HG03060 (cell line): Measurements from ENCODE around the gene HNRNPUL1.
A peak's percentile ranks its signal among the peaks of the same experiment; 100 is the strongest.
"Not testable (repeated sequence)": the region's sequence is repeated elsewhere in the genome, so short reads cannot be mapped to it uniquely, and the experiment has no call there.

ENCODE experiments used
- ATAC-seq: cut with Tn5 transposase; IDR thresholded peaks from one replicate; pipeline ENCODE4 v1.9.1; 2021; ENCODE audit warnings: low read depth, moderate number of reproducible peaks; ENCODE audit not compliant: unreplicated experiment

Gene HNRNPUL1

DNA sequence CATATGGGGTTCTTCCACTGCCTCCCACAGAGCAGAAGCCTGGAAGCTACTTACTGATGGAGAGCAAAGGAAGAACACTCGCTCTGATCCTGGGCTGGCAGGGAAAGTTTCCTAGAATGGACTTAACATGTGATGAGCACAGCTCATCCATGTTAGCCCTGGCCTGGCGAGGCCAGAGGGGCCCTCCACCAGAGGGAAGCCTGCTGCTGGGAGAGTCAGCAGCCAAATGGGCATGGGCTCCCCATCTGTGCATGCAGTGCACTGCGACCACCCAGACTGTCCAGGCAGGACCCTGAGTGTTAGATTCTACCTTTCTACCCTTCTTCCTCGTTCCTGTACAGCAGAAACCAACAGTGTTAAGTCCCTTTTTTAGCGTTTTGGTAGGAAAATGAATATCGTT lies 8.9 kb downstream of the HNRNPUL1 start:
- ATAC-seq, result no peak

DNA sequence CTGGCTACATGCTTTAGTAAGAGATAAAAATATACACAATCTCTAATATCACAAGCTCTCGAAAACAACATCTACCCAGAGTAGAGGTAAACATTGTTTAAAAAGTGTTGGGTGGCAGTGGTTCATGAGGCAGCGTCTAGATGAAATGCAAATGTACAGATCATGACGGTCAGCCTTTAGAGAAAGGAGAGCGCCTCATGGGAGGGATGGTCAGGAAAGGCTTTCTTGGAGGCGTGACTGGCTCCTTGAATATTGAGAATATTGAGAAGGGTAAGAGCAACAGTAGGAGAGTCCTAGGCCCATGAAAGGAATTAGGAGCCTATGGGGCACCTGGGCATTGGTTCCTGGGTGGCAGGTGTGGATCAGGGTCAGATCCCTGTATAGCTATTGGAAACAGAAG lies 10.6 kb downstream of the HNRNPUL1 start:
- ATAC-seq, result no peak

DNA sequence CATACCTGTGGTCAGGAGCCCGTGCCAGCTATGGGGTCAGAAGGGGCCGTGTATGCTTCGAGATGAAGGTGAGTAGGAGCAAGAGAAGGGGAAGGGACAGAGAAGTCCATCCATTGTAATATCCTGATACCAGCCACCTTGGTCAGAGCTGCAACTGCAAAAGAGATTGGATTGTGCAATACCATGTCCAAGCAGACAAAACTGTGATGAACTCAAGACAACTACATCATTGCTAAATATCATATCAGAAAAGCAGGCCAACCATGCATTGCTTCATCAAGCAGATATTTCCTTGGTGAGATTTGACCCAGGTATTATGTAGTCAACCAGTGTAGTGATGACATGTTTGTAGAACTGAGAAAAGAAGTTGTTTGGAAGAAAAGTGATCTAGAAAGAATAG lies 12.1 kb downstream of the HNRNPUL1 start:
- ATAC-seq, result no peak

DNA sequence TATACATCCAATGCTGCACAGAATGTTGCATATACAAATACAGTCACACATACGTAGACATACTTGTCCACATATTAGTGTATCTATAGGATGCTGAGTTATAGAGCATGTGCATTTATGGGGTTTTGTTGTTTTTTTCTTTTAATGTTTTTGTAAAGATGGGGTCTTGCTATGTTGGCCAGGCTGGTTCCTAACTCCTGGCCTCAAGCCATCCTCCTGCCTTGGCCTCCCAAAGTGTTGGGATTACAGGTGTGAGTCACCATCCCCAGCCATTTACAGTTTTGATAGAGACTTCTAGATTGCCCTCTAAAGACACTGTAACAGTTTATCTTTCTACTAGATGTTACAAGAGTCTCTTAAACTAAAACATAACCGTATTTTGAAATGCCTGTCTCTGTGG lies 14.3 kb downstream of the HNRNPUL1 start:
- ATAC-seq, result no peak

- no peak for ATAC-seq
Observed at GRCh38 chr19:41288673-41289530, 24.7 kb downstream of the HNRNPUL1 start.

DNA sequence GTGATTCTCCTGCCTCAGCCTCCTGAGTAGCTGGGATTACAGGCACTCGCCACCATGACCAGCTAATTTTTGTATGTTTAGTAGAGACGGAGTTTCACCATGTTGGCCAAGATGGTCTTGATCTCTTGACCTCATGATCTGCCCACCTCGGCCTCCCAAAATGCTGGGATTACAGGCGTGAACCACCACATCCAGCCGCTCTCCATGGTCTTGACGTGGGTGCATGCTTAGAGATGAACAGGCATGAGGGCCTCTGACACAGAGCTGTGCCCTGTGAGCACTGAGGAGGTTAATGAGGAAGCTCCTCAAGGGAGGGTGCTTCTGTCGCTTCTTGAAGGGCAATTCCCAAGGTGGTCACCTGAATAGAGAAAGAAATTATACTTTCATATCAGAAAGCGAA lies 25.6 kb downstream of the HNRNPUL1 start:
- not testable (repeated sequence) for ATAC-seq

GRCh38 chr19:41294393-41294792 lies 30.2 kb downstream of the HNRNPUL1 start:
- ATAC-seq, result no peak

- ATAC-seq, result no peak
Observed at GRCh38 chr19:41295499-41295898, 31.3 kb downstream of the HNRNPUL1 start.

- no peak for ATAC-seq
Observed at GRCh38 chr19:41296433-41296871, 32.3 kb downstream of the HNRNPUL1 start.

DNA sequence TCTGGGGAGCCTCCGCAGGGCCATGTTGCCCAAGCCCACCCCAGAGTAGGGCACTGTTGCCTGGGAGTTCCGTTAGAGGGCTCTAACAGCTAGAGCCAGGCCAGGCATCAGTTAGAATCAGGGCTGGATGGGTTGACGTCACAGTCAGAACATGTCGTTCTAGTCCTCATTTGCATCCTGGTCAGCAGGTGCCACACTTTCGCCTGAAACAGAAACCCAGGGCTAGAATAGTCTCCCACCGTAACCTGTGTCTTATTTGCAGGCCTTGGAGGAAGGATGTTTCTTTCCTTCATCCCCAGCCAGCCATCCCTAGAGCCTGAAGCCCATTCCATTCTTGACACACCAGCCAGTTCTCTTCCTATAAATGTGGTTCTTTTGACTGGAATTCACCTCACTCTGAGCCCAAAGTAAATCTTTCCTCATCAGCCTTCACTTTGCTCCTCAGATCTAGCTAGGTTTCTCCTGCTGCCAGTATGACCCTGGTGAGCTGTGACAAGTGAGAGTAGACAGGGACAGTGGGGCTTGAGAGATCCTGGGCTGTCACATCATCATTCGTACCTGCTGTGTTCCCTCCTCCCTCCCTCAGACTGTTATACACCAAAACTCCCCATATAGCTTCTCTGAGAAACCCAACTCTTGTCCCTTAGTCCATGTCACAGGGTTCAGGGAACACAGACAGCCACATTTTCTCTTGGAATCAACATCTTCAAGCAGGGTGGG lies 33.6 kb downstream of the HNRNPUL1 start:
- peak; percentile 60 for ATAC-seq

DNA sequence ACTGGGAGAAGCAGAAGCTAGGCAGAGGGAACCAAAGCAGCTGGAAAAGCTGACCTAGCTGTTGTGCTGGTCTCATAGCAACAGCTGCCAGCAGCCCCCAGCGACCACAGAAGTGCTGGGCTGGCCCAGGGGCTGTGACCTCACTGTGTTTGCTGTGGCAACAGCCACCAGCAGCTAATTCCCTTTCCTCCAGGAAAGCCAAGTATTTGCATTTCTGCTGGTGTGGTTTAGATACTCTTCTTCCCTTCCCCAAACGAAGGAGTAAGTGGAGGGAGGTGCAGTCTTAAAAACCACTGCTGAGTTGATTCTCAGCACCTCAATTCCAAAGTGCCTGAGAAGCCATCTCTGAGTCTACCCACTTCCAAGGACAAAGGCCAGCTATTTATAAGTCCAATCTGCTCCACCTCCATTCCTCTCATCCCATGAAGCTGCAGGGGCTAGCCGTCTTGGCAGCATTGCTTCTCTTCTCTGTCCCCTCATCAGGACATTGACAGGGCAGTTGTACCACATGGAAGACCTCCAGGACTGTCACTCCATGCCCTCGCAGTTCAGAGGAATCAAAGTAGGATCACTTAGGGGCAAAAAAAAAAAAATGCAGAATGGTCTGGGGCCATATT lies 34.3 kb downstream of the HNRNPUL1 start:
- no peak for ATAC-seq

DNA sequence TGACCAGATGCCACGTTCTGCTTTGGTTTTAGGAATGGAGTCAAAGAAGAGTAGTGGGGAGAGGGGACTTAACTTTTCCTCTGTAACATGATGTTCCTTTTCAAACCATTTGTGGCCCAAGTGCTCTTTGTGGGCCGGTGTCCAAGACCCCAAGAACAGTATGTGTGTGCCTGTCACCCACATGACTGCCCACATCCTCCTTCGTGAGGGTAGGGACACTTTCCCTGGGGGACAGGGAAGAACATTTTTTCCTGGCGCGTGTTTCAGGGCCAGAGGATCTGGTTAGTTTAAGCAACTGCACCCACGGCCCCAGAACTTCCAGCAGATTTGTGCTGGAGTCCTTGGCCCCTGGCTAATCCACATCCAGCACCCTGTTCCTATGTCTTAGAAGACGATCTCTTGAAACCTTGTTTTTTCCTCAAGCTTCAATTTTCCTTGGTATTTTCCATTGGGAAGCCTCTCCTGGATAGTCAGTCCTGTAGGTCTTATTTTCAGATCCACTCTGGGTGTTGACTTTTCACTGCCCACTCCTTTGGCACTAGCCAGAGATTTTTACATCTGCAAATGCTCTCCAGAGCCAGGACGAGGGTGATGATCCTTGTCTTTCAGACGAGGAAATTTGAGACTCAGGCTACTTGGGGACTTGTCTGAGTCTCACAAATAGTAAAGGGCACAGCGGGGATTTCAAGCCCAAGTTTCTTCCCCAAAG lies 35.0 kb downstream of the HNRNPUL1 start:
- no peak for ATAC-seq

DNA sequence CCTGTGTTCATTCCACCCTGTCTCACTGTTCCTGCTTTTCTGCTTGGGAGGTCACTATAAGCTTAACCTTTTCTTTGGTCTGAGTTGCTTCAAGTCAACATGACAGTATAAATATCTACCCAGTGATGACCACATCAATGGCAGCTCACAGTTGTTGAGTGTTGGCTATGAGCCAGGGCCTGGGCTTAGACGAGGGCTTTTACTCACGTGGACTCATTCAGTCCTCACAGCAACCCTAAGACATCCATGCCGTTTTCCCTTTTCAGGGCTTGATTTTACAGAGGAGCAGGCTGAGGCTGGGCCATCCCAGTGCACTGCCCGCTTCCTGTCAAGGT lies 35.5 kb downstream of the HNRNPUL1 start:
- no peak for ATAC-seq

DNA sequence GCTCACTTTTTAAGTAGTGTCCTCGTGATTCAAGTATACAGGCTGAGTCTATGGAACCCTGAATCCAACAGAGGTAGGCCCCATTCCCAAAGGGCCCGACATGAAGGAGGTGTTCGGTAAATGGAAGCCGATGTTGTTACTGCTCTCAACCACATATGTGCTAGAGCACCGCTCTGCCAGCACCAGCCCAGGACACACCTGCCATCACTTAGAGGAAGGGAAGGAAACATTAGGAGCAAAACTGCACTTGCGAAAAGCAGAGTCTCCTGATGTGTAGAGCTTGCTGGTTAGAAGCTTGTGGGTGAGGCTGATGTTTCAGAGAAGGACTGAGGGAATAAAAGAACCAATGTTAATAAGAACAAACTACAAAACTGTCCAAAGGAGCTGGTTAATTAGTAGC lies 36.4 kb downstream of the HNRNPUL1 start:
- ATAC-seq, result no peak

DNA sequence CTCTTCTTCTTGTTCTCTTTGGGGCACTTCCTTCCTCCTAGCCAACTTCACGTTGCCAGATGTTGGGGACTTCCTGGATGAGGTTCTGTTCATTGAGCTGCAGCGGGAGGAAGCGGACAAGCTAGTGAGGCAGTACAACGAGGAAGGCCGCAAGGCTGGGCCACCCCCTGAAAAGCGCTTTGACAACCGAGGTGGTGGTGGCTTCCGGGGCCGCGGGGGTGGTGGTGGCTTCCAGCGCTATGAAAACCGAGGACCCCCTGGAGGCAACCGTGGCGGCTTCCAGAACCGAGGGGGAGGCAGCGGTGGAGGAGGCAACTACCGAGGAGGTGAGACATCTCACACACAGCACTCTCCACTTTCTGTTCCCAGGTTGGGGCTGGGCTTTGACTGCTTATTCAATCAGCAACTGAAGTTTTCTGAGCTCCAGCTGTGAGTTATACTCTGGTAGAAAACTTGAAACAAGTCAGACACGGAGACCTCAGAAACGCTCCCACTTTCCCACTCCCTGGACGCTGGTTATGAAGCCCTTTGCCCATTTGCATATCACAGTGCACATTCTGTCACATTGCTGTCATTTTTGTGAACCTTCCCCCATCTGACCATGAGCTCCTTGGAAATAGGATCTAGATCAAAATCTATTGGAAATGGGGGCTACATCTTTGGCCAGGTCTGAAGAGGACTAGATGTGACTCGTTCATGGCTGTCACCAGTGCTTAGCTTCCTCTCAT lies 38.6 kb downstream of the HNRNPUL1 start:
- no peak for ATAC-seq

DNA sequence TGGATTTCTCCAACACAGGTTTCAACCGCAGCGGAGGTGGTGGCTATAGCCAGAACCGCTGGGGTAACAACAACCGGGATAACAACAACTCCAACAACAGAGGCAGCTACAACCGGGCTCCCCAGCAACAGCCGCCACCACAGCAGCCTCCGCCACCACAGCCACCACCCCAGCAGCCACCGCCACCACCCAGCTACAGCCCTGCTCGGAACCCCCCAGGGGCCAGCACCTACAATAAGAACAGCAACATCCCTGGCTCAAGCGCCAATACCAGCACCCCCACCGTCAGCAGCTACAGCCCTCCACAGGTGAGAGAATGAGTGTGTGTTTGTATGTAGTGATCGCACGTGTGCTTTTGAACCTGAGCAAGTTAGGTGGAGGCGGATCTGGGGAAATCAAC lies 39.8 kb downstream of the HNRNPUL1 start:
- ATAC-seq, result no peak

GRCh38 chr19:41304706-41305483 lies 40.7 kb downstream of the HNRNPUL1 start:
- no peak for ATAC-seq

DNA sequence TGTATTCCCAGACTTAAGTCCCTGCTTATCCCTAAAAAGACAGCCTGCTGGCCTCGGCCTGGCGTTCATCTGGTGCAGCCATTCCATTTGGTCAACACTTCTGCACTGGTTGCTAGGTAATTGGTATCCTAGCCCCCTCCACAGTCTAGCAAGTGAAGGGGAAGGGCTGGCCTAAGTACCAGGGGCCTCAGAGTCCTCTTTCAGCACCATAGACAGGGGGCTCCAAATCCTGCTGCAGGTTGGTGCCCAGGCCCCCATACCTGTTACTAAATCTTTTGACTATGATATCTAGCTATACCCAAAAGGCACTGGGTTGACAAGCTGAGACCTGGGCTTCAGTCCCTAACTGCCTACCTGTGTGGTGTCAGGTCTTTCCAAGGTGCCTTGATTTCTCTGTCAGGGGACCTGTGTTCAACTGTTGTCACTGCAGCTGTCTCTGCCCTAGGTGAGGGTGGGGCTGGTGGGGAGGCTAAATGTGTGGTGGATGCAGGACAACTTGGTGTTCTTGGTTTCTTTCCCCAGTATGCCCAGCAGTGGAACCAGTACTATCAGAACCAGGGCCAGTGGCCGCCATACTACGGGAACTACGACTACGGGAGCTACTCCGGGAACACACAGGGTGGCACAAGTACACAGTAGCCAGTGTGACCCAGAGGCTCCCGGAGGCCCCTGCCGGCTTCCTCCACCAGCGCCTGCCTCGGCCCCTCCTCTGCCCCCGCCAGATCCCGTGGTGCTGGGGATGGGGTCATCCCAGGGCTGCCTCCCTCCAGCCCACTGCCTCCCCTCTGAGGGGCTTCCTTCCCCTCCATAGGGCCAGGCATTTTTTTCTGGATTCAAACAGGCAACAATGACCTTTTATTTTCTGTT lies 42.0 kb downstream of the HNRNPUL1 start:
- no peak for ATAC-seq
